Heart left ventricle (tissue), 16 donors: ENCODE results near the gene CRIP1. TPM values are rescaled to one million over a fixed set of nuclear protein-coding genes. Genes with fewer than 3 reads are reported as not detected.
A peak's percentile ranks its signal among the peaks of the same experiment; 100 is the strongest.

Experiments used
- ATAC-seq, 4 donors: fragments of 200-7000 bp; cut with Tn5 transposase; one replicate each; pipeline ENCODE4 v1.9.1; 2020 to 2022; ENCODE audit warnings: moderate library complexity in 4 of 4, mild to moderate bottlenecking in 3 of 4, moderate number of reproducible peaks in 1 of 4
- DNase-seq, 5 donors: peaks; one replicate each; pipeline ENCODE4 v3.0.0-alpha.2; 2020
- H3K27ac ChIP-seq, 12 donors: fragments of 200-600 bp; sonication (generic) in 4 of 12; one replicate each; pipeline versions ENCODE4 v1.5.0 to v1.8.0; 2016 to 2022; ENCODE audit warnings: mild to moderate bottlenecking in 2 of 12
- H3K27me3 ChIP-seq, 9 donors: fragments of 200-600 bp; sonication (generic) in 2 of 9; one replicate each; pipeline versions ENCODE4 v1.5.1 to v1.8.0; 2016 to 2022; ENCODE audit warnings: mild to moderate bottlenecking in 3 of 9
- H3K36me3 ChIP-seq, 9 donors: fragments of 200-600 bp; sonication (generic) in 2 of 9; one replicate each; pipeline versions ENCODE4 v1.5.0 to v1.8.0; 2018 to 2022; ENCODE audit warnings: mild to moderate bottlenecking in 2 of 9
- H3K4me1 ChIP-seq, 12 donors: fragments of 200-600 bp; sonication (generic) in 4 of 12; one replicate each; pipeline versions ENCODE4 v1.5.0 to v1.8.0; 2016 to 2022; ENCODE audit warnings: mild to moderate bottlenecking in 3 of 12
- H3K4me3 ChIP-seq, 12 donors: fragments of 200-600 bp; sonication (generic) in 4 of 12; one replicate each; pipeline versions ENCODE4 v1.5.0 to v1.8.0; 2017 to 2022; ENCODE audit warnings: mild to moderate bottlenecking in 9 of 12, moderate library complexity in 4 of 12
- H3K9me3 ChIP-seq, 12 donors: fragments of 200-600 bp; sonication (generic) in 4 of 12; one replicate each; pipeline versions ENCODE4 v1.5.0 to v1.8.0; 2016 to 2022; ENCODE audit warnings: mild to moderate bottlenecking in 1 of 12
- POLR2A ChIP-seq, 2 donors: fragments of 450-650 bp; IDR thresholded peaks; one replicate each; pipeline ENCODE4 v1.6.1; 2017; ENCODE audit warnings: antibody characterized with exemption in 2 of 2, mild to moderate bottlenecking in 2 of 2, moderate library complexity in 2 of 2
- WGBS, 4 donors: extraction: QIAGEN DNeasy Blood & Tissue Kit in 2 of 4; methylation state at CpG; one replicate each; pipeline versions ENCODE4 v1.1.5 to v1.1.7; 2013 to 2018; 5-methylcytosine and 5-hydroxymethylcytosine counted together
- intact Hi-C, 10 donors: fragments of 100-400 bp; cut with DNase I; formaldehyde crosslinking; loops; one replicate each; pipeline versions ENCODE4 v1.11.1 to v1.14.2; 2022
- polyA plus RNA-seq, 2 donors: library from polyadenylated mRNA; stranded (reverse); fragments of 200-250 nt; gene quantifications; one replicate each; pipeline ENCODE4 v1.2.3, GENCODE V29; 2013
- total RNA-seq, 9 donors: library from RNA; depleted of rRNA in 2 of 9; stranded (reverse); fragments of >200 nt in 2 of 9; fragmentation: NEBNext Ultra II Directional in 3 of 9; extraction: Animal tissue kit (Norgen Biotek cat#: 25700) in 3 of 9; gene quantifications; one replicate each; pipeline versions ENCODE4 v1.1.0 to v1.2.4, GENCODE V29; 2016 to 2023
- TF ChIP-seq, protein P1 (sequence below), 12 donors: fragments of 200-600 bp; sonication (generic) in 4 of 12; IDR thresholded peaks; one replicate each; pipeline versions ENCODE4 v1.5.0 to v1.8.0; 2018 to 2022; ENCODE audit warnings: antibody characterized with exemption in 12 of 12, mild to moderate bottlenecking in 5 of 12
- donor health status: ischemic (EF 13 %, LVEDD 7.1; RV severe dilation, severe dysfunction).
- donor health status: healthy with polysubstance abuse.
- donor health status: DM: no; HTN: yes; CAD: no.
- donor health status: DM: no; HTN: no; CAD: no.
- donor health status: ischemic (EF 25% LVEDD 6.9; RV normal size, moderate dysfunction).
- donor health status: ischemic (EF 25% LVEDD 5.7; RV mildly dilated, moderate dysfunction).
- donor health status: healthy.
- donor health status: DM: yes; HTN: yes; CAD: no.
- donor health status: ischemic (EF 35%, LVEDD 5.7; RV mildly dilated, moderate dysfunction).
- donor health status: nonischemic (EF 11% LVEDD 7.7; RV severe dilation, severe dysfunction).
- donor health status: DM: yes; HTN: yes; CAD: no.
- donor health status: PGD.
- donor health status: ischemic (EF 29% LVEDD 5.4; RV normal size, mild dysfunction).
- donor health status: nonischemic (EF 23%, LVEDD 6.1; RV moderate dilation, normal function).

Gene CRIP1
- total and polyA plus RNA-seq, 11 donors = 12.1 to 195 (median 62.3) TPM

DNA sequence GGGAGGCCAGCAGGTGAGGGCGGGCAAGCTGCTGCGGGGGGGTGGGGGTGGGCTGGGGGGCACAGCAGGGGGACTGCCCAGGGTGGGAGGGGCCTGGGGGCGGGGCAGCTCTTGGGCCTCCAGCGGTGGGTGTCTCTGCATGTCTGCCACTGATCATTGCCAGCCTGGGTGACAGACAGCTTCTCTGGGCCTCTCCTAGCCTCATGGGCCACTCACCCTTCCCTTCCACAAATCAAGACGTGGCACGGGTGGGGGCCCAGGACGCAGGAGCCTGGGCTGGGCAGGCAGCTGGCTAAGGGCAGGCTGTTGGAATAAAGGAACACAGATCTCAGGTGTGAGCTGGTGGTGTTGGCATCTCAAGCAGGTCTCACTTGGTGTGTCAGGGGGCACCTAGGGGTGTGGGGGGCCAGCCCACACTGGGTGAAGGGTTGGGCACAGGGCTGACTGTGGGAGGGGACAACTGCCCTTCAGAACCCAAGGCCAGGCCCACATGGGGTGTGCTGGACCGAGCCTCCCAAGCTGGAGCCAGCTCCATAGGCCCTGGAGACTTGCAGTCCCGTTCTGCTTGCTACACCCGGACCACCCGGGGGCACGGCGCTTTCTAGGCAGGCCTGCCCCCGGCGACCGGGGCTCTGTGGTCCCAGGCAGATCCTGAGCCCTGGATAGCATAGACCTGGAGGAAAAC lies 7.4 kb downstream of the CRIP1 start:
- no peak overlapping the region for H3K27ac ChIP-seq
- H3K27me3 ChIP-seq = no peaks in the 10 kb centered on the region
- TF ChIP-seq, protein P1, sequence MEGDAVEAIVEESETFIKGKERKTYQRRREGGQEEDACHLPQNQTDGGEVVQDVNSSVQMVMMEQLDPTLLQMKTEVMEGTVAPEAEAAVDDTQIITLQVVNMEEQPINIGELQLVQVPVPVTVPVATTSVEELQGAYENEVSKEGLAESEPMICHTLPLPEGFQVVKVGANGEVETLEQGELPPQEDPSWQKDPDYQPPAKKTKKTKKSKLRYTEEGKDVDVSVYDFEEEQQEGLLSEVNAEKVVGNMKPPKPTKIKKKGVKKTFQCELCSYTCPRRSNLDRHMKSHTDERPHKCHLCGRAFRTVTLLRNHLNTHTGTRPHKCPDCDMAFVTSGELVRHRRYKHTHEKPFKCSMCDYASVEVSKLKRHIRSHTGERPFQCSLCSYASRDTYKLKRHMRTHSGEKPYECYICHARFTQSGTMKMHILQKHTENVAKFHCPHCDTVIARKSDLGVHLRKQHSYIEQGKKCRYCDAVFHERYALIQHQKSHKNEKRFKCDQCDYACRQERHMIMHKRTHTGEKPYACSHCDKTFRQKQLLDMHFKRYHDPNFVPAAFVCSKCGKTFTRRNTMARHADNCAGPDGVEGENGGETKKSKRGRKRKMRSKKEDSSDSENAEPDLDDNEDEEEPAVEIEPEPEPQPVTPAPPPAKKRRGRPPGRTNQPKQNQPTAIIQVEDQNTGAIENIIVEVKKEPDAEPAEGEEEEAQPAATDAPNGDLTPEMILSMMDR (IDR thresholded peaks at IDR 0.05) = no peak
- no peak for TF ChIP-seq POLR2A (IDR thresholded peaks at IDR 0.05)
- intact Hi-C loops = loop anchor here in 4 of 10 donors (2.0 to 5.0 kb wide), 5 partner anchors 33 to 192 kb away; partner anchors contain the start of genes TMEM121 (in 2 of the 4), BRF1 (in 1 of the 4) and PACS2 (in 1 of the 4)
- ATAC-seq = no peak
- peaks cover 3 to 40% (median 22%) of the 10 kb centered on the region in 12 donors for H3K4me1 ChIP-seq
- DNase-seq = peak in 2 of 5 donors; percentile 32 to 61
- no peak overlapping the region for H3K4me3 ChIP-seq
- WGBS, 4 donors = 87 to 95% (median 91%) methylated on average over 6 to 16 of the region's 16 CpGs
- H3K36me3 ChIP-seq = peaks cover 0 to 14% (median 0%) of the 10 kb centered on the region in 9 donors
- no peaks in the 10 kb centered on the region for H3K9me3 ChIP-seq

DNA sequence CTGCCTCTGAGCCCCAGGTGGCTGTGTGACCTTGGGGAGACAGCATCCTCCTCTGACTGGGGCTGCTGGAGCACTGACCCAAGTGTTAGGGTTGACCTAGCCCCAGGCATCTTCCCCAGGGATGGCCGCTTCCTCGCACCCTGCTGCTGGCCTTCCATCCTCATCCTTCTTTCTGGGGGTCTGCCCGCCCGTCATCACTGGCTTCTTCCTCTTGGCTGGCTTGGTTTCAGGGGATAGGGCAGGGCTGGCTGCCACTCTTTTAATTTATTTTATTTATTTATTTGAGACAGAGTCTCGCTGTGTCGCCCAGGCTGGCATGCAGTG lies 7.9 kb downstream of the CRIP1 start:
- H3K36me3 ChIP-seq = peaks cover 0 to 14% (median 0%) of the 10 kb centered on the region in 9 donors
- no peaks in the 10 kb centered on the region for H3K27me3 ChIP-seq
- DNase-seq (no peak), ATAC-seq (no peak)
- no peaks in the 10 kb centered on the region for H3K9me3 ChIP-seq
- TF ChIP-seq, protein P1 (IDR thresholded peaks at IDR 0.05) = no peak
- TF ChIP-seq POLR2A (IDR thresholded peaks at IDR 0.05) = no peak
- no peak overlapping the region for H3K4me3 ChIP-seq
- peaks cover 0 to 35% (median 17%) of the 10 kb centered on the region in 12 donors for H3K4me1 ChIP-seq
- 88 to 98% (median 95%) methylated on average over 6 of the region's 6 CpGs for WGBS, 4 donors
- intact Hi-C loops = loop anchor here in 4 of 10 donors (2.0 to 5.0 kb wide), 5 partner anchors 32 to 192 kb away; partner anchors contain the start of genes TMEM121 (in 2 of the 4), BRF1 (in 1 of the 4) and PACS2 (in 1 of the 4)
- H3K27ac ChIP-seq = no peak overlapping the region

DNA sequence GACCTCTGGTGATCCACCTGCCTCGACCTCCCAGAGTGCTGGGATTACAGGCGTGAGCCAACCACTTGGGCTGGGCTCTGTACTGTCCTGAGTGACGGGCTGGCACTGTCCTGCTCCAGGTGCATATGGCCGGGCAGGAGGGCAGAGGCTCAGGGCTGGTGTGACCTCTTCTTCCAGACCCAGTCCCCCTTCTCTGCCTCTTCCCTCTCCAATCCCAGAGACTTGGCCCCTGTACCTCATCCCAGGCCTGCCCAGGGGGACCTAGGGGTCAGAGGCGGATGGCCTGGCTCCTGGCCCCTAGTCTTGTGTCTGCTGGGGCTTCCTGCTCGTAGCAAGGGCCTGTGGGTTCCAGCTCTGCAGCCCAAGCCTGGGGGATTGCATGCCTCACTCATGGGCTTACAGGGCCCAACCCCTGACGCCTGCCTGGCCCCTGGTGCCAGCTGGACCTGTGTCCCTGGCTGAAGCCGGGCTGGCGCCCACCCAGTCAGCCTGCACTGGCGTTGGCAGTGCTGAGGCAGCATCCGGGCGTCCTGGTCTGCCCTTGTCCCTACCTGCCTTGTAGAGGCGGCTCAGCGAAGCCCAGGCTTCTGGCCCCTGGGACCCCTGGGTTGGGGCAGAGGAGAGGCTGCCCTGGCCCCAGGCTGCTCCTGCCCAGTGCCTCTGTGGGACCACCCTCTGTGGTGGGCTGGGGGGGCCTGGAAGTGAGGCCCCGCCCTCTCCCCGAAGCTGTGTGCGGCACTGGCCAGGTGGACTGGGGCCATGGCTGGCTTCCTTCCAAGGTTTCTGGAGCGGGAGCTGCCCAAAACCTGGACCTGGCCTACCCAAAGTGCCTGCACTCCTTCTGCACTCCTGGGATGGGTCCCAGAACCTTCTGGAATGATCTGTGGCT lies 8.7 kb downstream of the CRIP1 start:
- Histone ChIP-seq H3K27ac (peak overlapping the region in 4 of 12 donors; percentile 37 to 59 (median 42)), H3K4me3 (no peak overlapping the region), H3K9me3 (no peaks in the 10 kb centered on the region), H3K4me1 (peaks cover 0 to 28% (median 12%) of the 10 kb centered on the region in 12 donors), H3K27me3 (no peaks in the 10 kb centered on the region), H3K36me3 (peaks cover 0 to 14% (median 0%) of the 10 kb centered on the region in 9 donors)
- TF ChIP-seq, protein P1 (IDR thresholded peaks at IDR 0.05) = no peak
- no peak for TF ChIP-seq POLR2A (IDR thresholded peaks at IDR 0.05)
- 59 to 83% (median 68%) methylated on average over 5 to 18 of the region's 18 CpGs for WGBS, 4 donors
- DNase-seq (peak in 4 of 5 donors; percentile 32 to 86 (median 64)), ATAC-seq (no peak)
- intact Hi-C loops = loop anchor here in 1 of 10 donors (2.0 kb wide), 1 partner anchor 31 kb away; the partner anchor contains the start of gene TMEM121
